Peyer's patch (tissue), 4 donors: Measurements from ENCODE around the gene TRIO. TPM values are rescaled to one million over a fixed set of nuclear protein-coding genes. Genes with fewer than 3 reads are reported as not detected.

Source experiments
- DNase-seq, 3 donors: peaks; one replicate each; pipeline ENCODE4 v3.0.0-alpha.2; 2017 to 2019
- H3K27ac ChIP-seq, 4 donors: fragments of 200-600 bp; sonication (generic); one replicate each; pipeline ENCODE4 v1.5.1; 2016 to 2019
- H3K27me3 ChIP-seq, 2 donors: fragments of 200-600 bp; sonication (generic); one replicate each; pipeline ENCODE4 v1.5.1; 2019
- H3K36me3 ChIP-seq, 3 donors: fragments of 200-600 bp; sonication (generic); one replicate each; pipeline ENCODE4 v1.5.1; 2016 to 2019
- H3K4me1 ChIP-seq, 4 donors: fragments of 200-600 bp; sonication (generic); one replicate each; pipeline ENCODE4 v1.5.1; 2016 to 2019
- H3K4me3 ChIP-seq, 4 donors: fragments of 200-600 bp; sonication (generic); 1 replicate in 3 of 4; 2 replicates in 1 of 4; pipeline ENCODE4 v1.5.1; 2016 to 2019; ENCODE audit warnings: mild to moderate bottlenecking in 1 of 4
- H3K9me3 ChIP-seq, 4 donors: fragments of 200-600 bp; sonication (generic); one replicate each; pipeline ENCODE4 v1.5.1; 2016 to 2019; ENCODE audit warnings: mild to moderate bottlenecking in 1 of 4
- POLR2A ChIP-seq, 2 donors: fragments of 450-650 bp; IDR thresholded peaks; one replicate each; pipeline ENCODE4 v1.5.1; 2017; ENCODE audit warnings: antibody characterized with exemption in 2 of 2, mild to moderate bottlenecking in 2 of 2, moderate library complexity in 2 of 2
- total RNA-seq, 4 donors: library from RNA; depleted of rRNA; stranded (reverse); fragments of >200 nt; gene quantifications; one replicate each; pipeline ENCODE4 v1.1.0, GENCODE V29; 2016
- TF ChIP-seq, protein P1 (sequence below), 6 experiments: fragments of 450-650 bp in 4 of 6; fragments of 200-600 bp in 2 of 6; sonication (generic) in 1 of 6; IDR thresholded peaks; one replicate each; pipeline ENCODE4 v1.5.1; 2017 to 2019; ENCODE audit warnings: antibody characterized with exemption in 6 of 6, mild to moderate bottlenecking in 3 of 6, moderate library complexity in 1 of 6

The TRIO gene
- total RNA-seq, 4 donors from 2014 or later, result 171 to 456 (median 340) TPM

DNA sequence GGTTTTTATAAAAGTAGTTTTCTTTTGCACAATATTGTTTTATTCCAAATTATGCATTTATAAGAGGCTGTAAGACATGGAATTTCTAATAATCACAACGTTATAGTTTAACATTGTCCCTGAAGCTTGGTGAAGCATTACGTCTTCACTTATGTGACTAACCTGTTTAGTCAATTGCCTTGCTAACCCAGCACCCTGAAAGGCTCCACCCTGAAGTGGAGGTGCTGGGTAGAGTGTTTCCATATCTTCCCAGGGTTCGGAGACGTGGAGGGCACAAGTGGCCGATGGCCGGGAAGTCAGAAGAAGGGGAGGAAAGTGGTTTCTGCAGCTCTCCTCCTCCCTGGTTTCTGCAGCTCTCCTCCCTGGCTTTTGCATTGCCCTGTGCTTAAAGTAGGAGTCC lies 83.4 kb downstream of the TRIO start:
- Histone ChIP-seq H3K27ac (no peak overlapping the region), H3K4me1 (peaks cover 0 to 9% (median 0%) of the 10 kb centered on the region in 4 donors), H3K9me3 (no peaks in the 10 kb centered on the region), H3K4me3 (no peak overlapping the region), H3K36me3 (no peaks in the 10 kb centered on the region), H3K27me3 (no peaks in the 10 kb centered on the region)
- TF ChIP-seq, protein P1, sequence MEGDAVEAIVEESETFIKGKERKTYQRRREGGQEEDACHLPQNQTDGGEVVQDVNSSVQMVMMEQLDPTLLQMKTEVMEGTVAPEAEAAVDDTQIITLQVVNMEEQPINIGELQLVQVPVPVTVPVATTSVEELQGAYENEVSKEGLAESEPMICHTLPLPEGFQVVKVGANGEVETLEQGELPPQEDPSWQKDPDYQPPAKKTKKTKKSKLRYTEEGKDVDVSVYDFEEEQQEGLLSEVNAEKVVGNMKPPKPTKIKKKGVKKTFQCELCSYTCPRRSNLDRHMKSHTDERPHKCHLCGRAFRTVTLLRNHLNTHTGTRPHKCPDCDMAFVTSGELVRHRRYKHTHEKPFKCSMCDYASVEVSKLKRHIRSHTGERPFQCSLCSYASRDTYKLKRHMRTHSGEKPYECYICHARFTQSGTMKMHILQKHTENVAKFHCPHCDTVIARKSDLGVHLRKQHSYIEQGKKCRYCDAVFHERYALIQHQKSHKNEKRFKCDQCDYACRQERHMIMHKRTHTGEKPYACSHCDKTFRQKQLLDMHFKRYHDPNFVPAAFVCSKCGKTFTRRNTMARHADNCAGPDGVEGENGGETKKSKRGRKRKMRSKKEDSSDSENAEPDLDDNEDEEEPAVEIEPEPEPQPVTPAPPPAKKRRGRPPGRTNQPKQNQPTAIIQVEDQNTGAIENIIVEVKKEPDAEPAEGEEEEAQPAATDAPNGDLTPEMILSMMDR (IDR thresholded peaks at IDR 0.05), result no peak
- TF ChIP-seq POLR2A (IDR thresholded peaks at IDR 0.05), result no peak
- DNase-seq, result no peak

DNA sequence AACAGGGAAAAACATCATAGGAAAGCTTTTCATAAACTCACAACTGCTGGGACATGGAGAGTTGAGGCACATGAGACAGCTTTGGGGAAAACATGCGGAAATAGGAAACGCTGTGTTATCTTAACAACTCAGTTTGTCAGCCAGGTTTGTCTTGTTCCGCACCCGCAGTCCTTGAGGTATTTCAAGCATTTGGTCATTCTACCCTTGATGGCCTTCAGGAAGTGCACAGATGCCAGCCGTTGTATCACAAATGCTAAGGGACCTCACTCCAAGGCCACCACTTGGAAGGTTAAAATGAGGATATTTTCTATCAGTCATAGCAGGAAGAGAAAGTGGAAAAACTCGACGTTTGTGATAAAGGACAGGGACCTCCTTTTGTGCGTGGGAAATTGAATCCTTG lies 83.8 kb downstream of the TRIO start:
- TF ChIP-seq POLR2A (IDR thresholded peaks at IDR 0.05), result no peak
- no peak for DNase-seq
- Histone ChIP-seq H3K9me3 (no peaks in the 10 kb centered on the region), H3K27ac (no peak overlapping the region), H3K36me3 (no peaks in the 10 kb centered on the region), H3K27me3 (no peaks in the 10 kb centered on the region), H3K4me3 (no peak overlapping the region), H3K4me1 (peaks cover 0 to 5% (median 0%) of the 10 kb centered on the region in 4 donors)

DNA sequence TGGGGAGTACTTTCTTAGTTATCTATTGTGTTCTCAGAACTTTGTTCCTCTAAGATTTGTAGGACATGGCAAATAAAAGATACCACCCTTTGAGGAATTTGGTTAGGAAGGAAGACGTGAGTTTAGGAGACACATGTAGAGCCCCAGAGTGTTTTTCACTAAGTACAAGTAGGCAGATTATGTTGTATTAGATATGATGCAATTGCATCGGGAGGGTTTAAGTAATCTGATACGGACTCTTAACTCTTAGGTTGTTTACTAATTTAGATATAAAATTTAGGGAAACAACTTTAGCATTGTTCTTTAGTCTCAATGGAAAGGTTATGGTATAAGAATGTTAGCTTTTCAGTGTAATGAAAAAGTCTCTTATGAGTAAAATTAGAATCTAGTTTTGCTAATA lies 84.4 kb downstream of the TRIO start:
- H3K36me3 ChIP-seq, result no peaks in the 10 kb centered on the region
- no peaks in the 10 kb centered on the region for H3K9me3 ChIP-seq
- TF ChIP-seq POLR2A (IDR thresholded peaks at IDR 0.05), result no peak
- DNase-seq, result no peak
- no peaks in the 10 kb centered on the region for H3K27me3 ChIP-seq
- H3K4me3 ChIP-seq, result no peak overlapping the region
- peaks cover 0 to 5% (median 0%) of the 10 kb centered on the region in 4 donors for H3K4me1 ChIP-seq
- H3K27ac ChIP-seq, result no peak overlapping the region

DNA sequence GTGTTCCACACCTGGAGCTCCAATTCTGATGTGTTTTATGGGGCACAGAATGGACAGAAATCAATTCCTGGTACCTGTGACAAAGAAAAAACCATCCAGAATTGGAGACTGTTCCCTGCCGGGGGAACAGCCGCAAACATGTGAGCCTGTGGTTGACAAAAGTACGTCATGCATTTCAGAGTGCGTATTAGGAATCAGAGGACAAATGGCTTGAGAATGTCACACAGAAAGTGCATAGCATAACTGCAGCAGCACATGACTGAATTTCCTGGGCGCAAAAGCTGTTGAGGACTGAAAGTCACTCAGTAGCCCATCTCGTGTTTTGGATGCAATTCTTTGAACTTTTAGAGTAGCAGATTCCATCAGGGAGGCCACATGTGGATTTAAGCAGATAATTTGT lies 85.1 kb downstream of the TRIO start:
- Histone ChIP-seq H3K4me3 (no peak overlapping the region), H3K27me3 (no peaks in the 10 kb centered on the region), H3K4me1 (peaks cover 0 to 5% (median 0%) of the 10 kb centered on the region in 4 donors), H3K9me3 (no peaks in the 10 kb centered on the region), H3K27ac (no peak overlapping the region), H3K36me3 (no peaks in the 10 kb centered on the region)
- no peak for DNase-seq
- TF ChIP-seq POLR2A (IDR thresholded peaks at IDR 0.05), result no peak
- TF ChIP-seq, protein P1 (IDR thresholded peaks at IDR 0.05), result no peak

DNA sequence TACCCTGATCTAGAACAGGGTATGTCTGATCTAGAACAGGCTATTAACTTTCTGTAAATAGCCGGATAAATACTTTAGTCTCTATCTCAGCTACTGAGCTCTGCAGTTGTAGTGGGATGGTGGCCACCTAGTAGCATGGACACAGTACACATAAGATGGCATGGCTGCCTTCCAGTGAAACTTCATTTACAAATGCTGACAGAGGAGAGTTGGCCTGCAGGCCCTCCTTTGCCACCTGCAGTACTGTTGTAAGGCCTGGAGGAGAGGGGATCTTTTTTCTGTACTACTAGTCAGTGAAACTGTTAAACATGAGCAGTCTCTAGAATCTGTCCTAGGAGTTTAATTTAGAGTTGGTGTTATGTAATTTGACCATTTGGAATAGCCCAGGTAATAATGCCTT lies 86.0 kb downstream of the TRIO start:
- H3K36me3 ChIP-seq, result no peaks in the 10 kb centered on the region
- no peak for DNase-seq
- H3K4me3 ChIP-seq, result no peak overlapping the region
- H3K9me3 ChIP-seq, result no peaks in the 10 kb centered on the region
- H3K27me3 ChIP-seq, result no peaks in the 10 kb centered on the region
- TF ChIP-seq POLR2A (IDR thresholded peaks at IDR 0.05), result no peak
- TF ChIP-seq, protein P1 (IDR thresholded peaks at IDR 0.05), result no peak
- peaks cover 0 to 5% (median 0%) of the 10 kb centered on the region in 4 donors for H3K4me1 ChIP-seq
- H3K27ac ChIP-seq, result no peak overlapping the region

DNA sequence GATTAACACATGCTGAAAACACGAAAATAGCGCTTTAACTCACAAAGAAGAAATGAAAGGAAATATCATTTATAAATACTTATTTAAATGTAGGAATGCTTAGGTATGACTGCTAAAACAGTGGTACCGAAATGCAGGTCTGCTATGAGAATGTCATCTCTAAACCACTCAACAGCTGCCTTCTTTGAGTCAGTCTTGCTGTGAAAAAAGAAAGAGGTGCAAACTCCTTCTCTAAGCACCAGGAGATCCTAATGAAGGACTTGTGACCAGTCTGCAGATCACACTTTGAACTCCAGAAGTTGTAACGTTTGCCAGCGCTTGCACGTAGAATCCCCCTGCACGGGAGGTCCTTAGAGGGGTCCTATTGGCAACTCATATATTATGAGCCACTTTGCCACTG lies 86.6 kb downstream of the TRIO start:
- DNase-seq, result no peak
- Histone ChIP-seq H3K27me3 (no peaks in the 10 kb centered on the region), H3K9me3 (no peaks in the 10 kb centered on the region), H3K4me1 (peaks cover 0 to 5% (median 0%) of the 10 kb centered on the region in 4 donors), H3K27ac (no peak overlapping the region), H3K36me3 (no peaks in the 10 kb centered on the region), H3K4me3 (no peak overlapping the region)
- no peak for TF ChIP-seq POLR2A (IDR thresholded peaks at IDR 0.05)
- TF ChIP-seq, protein P1 (IDR thresholded peaks at IDR 0.05), result no peak

DNA sequence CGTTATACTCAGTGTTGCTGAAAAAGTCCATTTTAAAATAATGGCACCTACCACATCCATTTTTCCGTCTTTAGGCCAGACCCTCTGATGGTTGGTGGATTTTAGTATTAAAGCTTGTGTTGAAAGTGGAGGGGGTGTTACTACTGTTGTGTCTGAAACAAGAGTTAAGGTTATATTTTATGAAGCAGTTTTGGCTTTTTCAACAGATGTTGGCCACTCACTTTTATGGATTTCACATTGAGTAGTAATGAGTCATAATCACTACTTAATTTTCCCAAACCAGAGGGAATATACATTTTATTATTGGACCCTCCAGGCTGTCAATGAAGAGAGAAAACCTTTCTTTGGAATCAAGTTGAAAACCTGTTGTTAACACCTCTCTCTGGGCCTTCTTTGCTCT lies 88.0 kb downstream of the TRIO start:
- Histone ChIP-seq H3K27ac (no peak overlapping the region), H3K9me3 (no peaks in the 10 kb centered on the region), H3K4me3 (no peak overlapping the region), H3K36me3 (no peaks in the 10 kb centered on the region), H3K4me1 (peaks cover 0 to 5% (median 0%) of the 10 kb centered on the region in 4 donors), H3K27me3 (no peaks in the 10 kb centered on the region)
- TF ChIP-seq POLR2A (IDR thresholded peaks at IDR 0.05), result no peak
- TF ChIP-seq, protein P1 (IDR thresholded peaks at IDR 0.05), result no peak
- DNase-seq, result no peak
